Adipocyte (in vitro differentiated cells): ENCODE results near the gene SOAT1.

Source experiments
- DNase-seq: peaks from one replicate; pipeline ENCODE4 v3.0.0-alpha.2; 2015; ENCODE audit warnings: low read depth
- H3K27me3 ChIP-seq: replicated peaks from 2 replicates; pipeline ENCODE4 v1.7.0; 2013; ENCODE audit warnings: mild to moderate bottlenecking, low read length, moderate library complexity; ENCODE audit not compliant: control insufficient read depth, insufficient read depth
- H3K36me3 ChIP-seq: 2 replicates; pipeline ENCODE4 v1.7.0; 2013; ENCODE audit warnings: low read length, mild to moderate bottlenecking, moderate library complexity; ENCODE audit not compliant: control insufficient read depth, insufficient read depth, severe bottlenecking
- H3K4me1 ChIP-seq: 2 replicates; pipeline ENCODE4 v1.7.0; 2013; ENCODE audit warnings: mild to moderate bottlenecking, low read length, moderate library complexity; ENCODE audit not compliant: control insufficient read depth, insufficient read depth
- H3K4me3 ChIP-seq: 2 replicates; pipeline ENCODE4 v1.7.0; 2013; ENCODE audit warnings: mild to moderate bottlenecking, low read length, moderate library complexity
- H3K9ac ChIP-seq: 2 replicates; pipeline ENCODE4 v1.7.0; 2013; ENCODE audit warnings: mild to moderate bottlenecking, low read length, moderate library complexity
- H3K9me3 ChIP-seq: 2 replicates; pipeline ENCODE4 v1.7.0; 2013; ENCODE audit warnings: mild to moderate bottlenecking, low read length, moderate library complexity; ENCODE audit not compliant: control insufficient read depth

Gene SOAT1

GRCh38 chr1:179326746-179327145 is 33.1 kb downstream of the SOAT1 start:
- no peak for DNase-seq
- Histone ChIP-seq H3K9me3 (no peaks in the 10 kb centered on the region), H3K9ac (no peak overlapping the region), H3K27me3 (no peaks in the 10 kb centered on the region), H3K4me3 (no peak overlapping the region), H3K36me3 (peaks cover 51% of the 10 kb centered on the region), H3K4me1 (peaks cover 24% of the 10 kb centered on the region)

GRCh38 chr1:179327196-179327595 is 33.6 kb downstream of the SOAT1 start:
- peaks cover 53% of the 10 kb centered on the region for H3K36me3 ChIP-seq
- H3K9ac ChIP-seq, result no peak overlapping the region

GRCh38 chr1:179327679-179328078 is 34.1 kb downstream of the SOAT1 start:
- Histone ChIP-seq H3K9ac (no peak overlapping the region), H3K36me3 (peaks cover 58% of the 10 kb centered on the region), H3K9me3 (no peaks in the 10 kb centered on the region), H3K4me3 (no peak overlapping the region), H3K27me3 (no peaks in the 10 kb centered on the region), H3K4me1 (peaks cover 24% of the 10 kb centered on the region)
- DNase-seq, result peak; percentile 13

More at GRCh38 chr1:179327196-179327595, 33.6 kb downstream of the SOAT1 start:
- Histone ChIP-seq H3K27me3 (no peaks in the 10 kb centered on the region), H3K4me1 (peaks cover 24% of the 10 kb centered on the region), H3K9me3 (no peaks in the 10 kb centered on the region), H3K4me3 (no peak overlapping the region)
- no peak for DNase-seq

GRCh38 chr1:179329862-179330261 is 36.3 kb downstream of the SOAT1 start:
- Histone ChIP-seq H3K9me3 (no peaks in the 10 kb centered on the region), H3K9ac (no peak overlapping the region), H3K27me3 (no peaks in the 10 kb centered on the region), H3K4me1 (peaks cover 21% of the 10 kb centered on the region), H3K36me3 (peaks cover 54% of the 10 kb centered on the region), H3K4me3 (no peak overlapping the region)
- no peak for DNase-seq

DNA sequence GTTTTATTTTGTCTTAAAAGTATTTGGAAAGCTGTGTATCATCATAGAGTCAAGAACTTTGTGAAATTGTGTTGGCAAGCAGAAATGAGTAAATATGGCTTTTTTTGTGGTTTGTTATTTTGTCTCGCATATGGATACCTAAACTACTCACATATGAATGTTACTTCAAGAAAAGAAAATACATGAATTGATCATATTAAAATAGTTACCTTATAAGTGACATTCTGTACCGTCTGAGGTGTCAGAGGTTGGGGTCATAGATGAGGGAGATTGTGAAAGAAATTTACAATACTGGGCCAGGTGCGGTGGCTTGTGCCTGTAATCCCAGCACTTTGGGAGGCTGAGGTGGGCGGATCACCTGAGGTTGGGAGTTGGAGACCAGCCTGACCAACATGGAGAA is 40.8 kb downstream of the SOAT1 start:
- no peaks in the 10 kb centered on the region for H3K4me1 ChIP-seq
- H3K36me3 ChIP-seq, result peaks cover 66% of the 10 kb centered on the region
- H3K9ac ChIP-seq, result no peak overlapping the region
- no peaks in the 10 kb centered on the region for H3K9me3 ChIP-seq
- no peak overlapping the region for H3K4me3 ChIP-seq
- H3K27me3 ChIP-seq, result no peaks in the 10 kb centered on the region
- no peak for DNase-seq

GRCh38 chr1:179337288-179337687 is 43.7 kb downstream of the SOAT1 start:
- Histone ChIP-seq H3K36me3 (peaks cover 76% of the 10 kb centered on the region), H3K9ac (no peak overlapping the region), H3K4me1 (no peaks in the 10 kb centered on the region), H3K4me3 (no peak overlapping the region), H3K27me3 (no peaks in the 10 kb centered on the region), H3K9me3 (no peaks in the 10 kb centered on the region)
- DNase-seq, result no peak

- Histone ChIP-seq H3K36me3 (peaks cover 75% of the 10 kb centered on the region), H3K9me3 (no peaks in the 10 kb centered on the region), H3K4me3 (no peak overlapping the region), H3K9ac (no peak overlapping the region), H3K27me3 (no peaks in the 10 kb centered on the region), H3K4me1 (no peaks in the 10 kb centered on the region)
- DNase-seq, result no peak
These were observed 44.5 kb downstream of the SOAT1 start for GRCh38 chr1:179337942-179338560.

- no peak overlapping the region for H3K4me3 ChIP-seq
- no peaks in the 10 kb centered on the region for H3K27me3 ChIP-seq
- H3K9me3 ChIP-seq, result no peaks in the 10 kb centered on the region
- DNase-seq, result no peak
- H3K36me3 ChIP-seq, result peaks cover 92% of the 10 kb centered on the region
- H3K4me1 ChIP-seq, result no peaks in the 10 kb centered on the region
- H3K9ac ChIP-seq, result no peak overlapping the region
These were observed 47.3 kb downstream of the SOAT1 start for GRCh38 chr1:179340918-179341317.

DNA sequence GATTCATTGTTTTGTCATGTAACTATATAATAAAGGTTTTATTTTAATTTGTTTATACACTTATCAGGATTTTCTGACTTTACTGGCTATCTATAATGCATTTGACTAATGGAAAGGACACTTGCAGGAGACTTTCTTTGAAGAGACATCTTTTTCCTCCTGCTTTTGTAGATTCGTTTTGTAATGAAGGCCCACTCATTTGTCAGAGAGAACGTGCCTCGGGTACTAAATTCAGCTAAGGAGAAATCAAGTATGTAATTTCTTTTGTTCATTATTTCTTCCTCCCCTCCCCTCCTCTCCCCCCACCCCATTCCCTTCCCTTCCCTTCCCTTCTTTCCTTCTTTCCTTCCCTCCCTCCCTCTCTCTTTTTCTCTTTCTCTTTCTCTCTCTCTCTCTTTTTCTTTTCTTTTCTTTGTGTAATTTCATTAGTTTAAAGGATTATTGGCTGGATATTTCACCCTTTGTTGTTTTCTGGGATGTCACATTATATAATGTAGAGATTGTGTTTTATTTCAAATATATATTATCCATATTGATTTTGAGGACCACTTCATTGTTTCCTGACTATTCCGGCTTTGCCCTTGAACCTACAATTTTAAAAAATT is 48.4 kb downstream of the SOAT1 start:
- H3K4me1 ChIP-seq, result no peaks in the 10 kb centered on the region
- no peak for DNase-seq
- no peaks in the 10 kb centered on the region for H3K27me3 ChIP-seq
- H3K9ac ChIP-seq, result no peak overlapping the region
- H3K4me3 ChIP-seq, result no peak overlapping the region
- no peaks in the 10 kb centered on the region for H3K9me3 ChIP-seq
- peaks cover 93% of the 10 kb centered on the region for H3K36me3 ChIP-seq

DNA sequence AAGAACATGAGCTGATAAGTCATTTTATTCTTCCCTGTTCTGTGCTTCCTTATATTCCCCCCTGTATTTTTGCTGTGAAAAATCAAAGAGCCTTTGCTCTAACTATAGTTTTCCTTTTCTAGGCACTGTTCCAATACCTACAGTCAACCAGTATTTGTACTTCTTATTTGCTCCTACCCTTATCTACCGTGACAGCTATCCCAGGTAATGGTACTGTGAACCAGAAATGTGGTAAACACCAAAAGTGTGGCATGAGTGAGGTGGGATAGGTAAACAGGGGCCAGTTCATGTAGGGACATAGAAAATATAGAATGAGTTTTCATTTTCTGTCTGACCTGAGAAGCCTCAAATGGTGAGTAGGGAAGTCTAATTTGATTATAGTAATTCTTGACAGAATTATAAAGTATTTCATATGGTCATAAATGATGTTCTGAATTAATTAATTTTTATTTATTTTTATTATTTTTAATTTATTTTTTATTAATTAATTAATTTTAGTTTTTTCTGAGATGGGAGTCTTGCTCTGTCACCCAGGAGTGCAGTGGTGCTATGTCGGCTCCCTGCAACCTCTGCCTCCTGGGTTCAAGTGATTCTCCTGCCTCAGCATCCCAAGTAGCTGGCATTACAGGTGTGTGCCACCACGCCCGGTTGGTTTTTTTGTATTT is 49.3 kb downstream of the SOAT1 start:
- no peak for DNase-seq
- Histone ChIP-seq H3K27me3 (no peaks in the 10 kb centered on the region), H3K9ac (no peak overlapping the region), H3K4me1 (peaks cover 6% of the 10 kb centered on the region), H3K9me3 (no peaks in the 10 kb centered on the region), H3K36me3 (peaks cover 91% of the 10 kb centered on the region), H3K4me3 (no peak overlapping the region)

- Histone ChIP-seq H3K4me3 (no peak overlapping the region), H3K36me3 (peaks cover 67% of the 10 kb centered on the region), H3K9me3 (no peaks in the 10 kb centered on the region), H3K9ac (no peak overlapping the region), H3K27me3 (no peaks in the 10 kb centered on the region), H3K4me1 (peaks cover 27% of the 10 kb centered on the region)
- DNase-seq, result no peak
These were observed 57.7 kb downstream of the SOAT1 start for GRCh38 chr1:179351281-179351680.
